ENCODE measurements around the gene WBP2. TPM values are rescaled to one million over a fixed set of nuclear protein-coding genes. Genes with fewer than 3 reads are reported as not detected.
A peak's percentile ranks its signal among the peaks of the same experiment; 100 is the strongest.

The WBP2 gene
- total and polyA plus RNA-seq, 2 of the 13 experiments (the other 11 are each of a cell fraction or from before 2014, with no cell fraction given), result 29.2 to 29.5 TPM

DNA sequence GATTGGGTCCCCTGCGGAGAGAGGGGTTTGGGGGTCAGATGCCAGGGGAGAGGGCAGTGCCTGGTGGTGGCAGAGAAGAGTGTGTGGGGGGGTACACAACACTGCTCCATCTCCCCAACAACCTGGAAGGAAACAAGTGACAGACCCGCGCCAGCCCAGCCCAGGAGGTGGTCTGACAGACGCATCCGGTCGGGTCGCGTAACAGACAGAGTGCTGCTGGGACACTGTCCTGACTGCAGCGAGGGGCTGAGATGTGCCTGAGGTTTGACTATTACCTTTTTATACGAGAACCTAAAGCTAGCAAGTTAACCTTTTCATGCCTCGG is 27.1 kb downstream of the WBP2 start:
- Histone ChIP-seq H3K9me3 (ENCODE audit: low read length) (no peaks in the 10 kb centered on the region), H3K27me3 (ENCODE audit: control insufficient read depth in 1 of 2, insufficient read depth in 2 of 2, low read length in 2 of 2) (no peaks in the 10 kb centered on the region), H3K4me2 (ENCODE audit: low read depth, low read length) (no peak overlapping the region), H4K20me1 (ENCODE audit: insufficient read depth, low read length) (no peaks in the 10 kb centered on the region), H3K79me2 (ENCODE audit: insufficient read depth, low read length) (no peaks in the 10 kb centered on the region), H3K36me3 (replicated peaks in 1 of 2; ENCODE audit: control insufficient read depth in 1 of 2, insufficient read depth in 2 of 2, low read length in 2 of 2) (peaks cover 15 to 32% of the 10 kb centered on the region in 2 experiments), H3K4me1 (ENCODE audit: insufficient read depth, low read length) (peaks cover 22% of the 10 kb centered on the region), H3K9ac (ENCODE audit: insufficient read depth, low read depth, low read length) (no peak overlapping the region), H3K27ac (ENCODE audit: extremely low read length, insufficient read depth, low read length) (no peak overlapping the region), H3K4me3 (replicated peaks in 1 of 3; ENCODE audit: insufficient read depth in 1 of 3, low read depth in 2 of 3, low read length in 3 of 3) (no peak overlapping the region), H2AFZ (ENCODE audit: low read length) (no peak overlapping the region)
- WGBS (ENCODE audit: low lambda C conversion rate), result 94% methylated on average over 11 of the region's 11 CpGs
- intact Hi-C loops (cut with micrococcal nuclease; ENCODE audit: unreplicated experiment) (loop anchor here (5.0 kb wide), 1 partner anchor 51 kb away; a partner anchor contains a TSS), in situ Hi-C loops (cut with HindIII; ENCODE audit: extremely low pct_ligation_motif_present, low pct_unique_long_range_greater_than_20kb) (no loop called here)
- ATAC-seq (no peak), DNase-seq (ENCODE audit: low spot score) (no peak), FAIRE-seq (no peak)
- POLR2A ChIA-PET, result interaction anchor here (1.5 to 8.0 kb wide), 5 partner anchors 18 to 64 kb away, joined by 6 to 88 read pairs (median 18); partner anchors contain the start of genes GALK1, UNC13D and WBP2
- BruUV-seq (replicated peaks), result no TSS peak
- CTCF ChIA-PET (ENCODE audit: low intra/inter-chr PET ratio, low total read pairs), result interaction anchor here (1.1 kb wide), 1 partner anchor 20 kb away, joined by 6 read pairs; no protein-coding TSS in a partner anchor
- no peak for TF ChIP-seq ZNF788 (CRISPR knock-in tag; IDR thresholded peaks at IDR 0.05; ENCODE audit: borderline replicate concordance)
- TF ChIP-seq, protein P1, sequence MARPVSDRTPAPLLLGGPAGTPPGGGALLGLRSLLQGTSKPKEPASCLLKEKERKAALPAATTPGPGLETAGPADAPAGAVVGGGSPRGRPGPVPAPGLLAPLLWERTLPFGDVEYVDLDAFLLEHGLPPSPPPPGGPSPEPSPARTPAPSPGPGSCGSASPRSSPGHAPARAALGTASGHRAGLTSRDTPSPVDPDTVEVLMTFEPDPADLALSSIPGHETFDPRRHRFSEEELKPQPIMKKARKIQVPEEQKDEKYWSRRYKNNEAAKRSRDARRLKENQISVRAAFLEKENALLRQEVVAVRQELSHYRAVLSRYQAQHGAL (CRISPR knock-in tag; IDR thresholded peaks at IDR 0.05; ENCODE audit: not compliant biosample characterization), result no peak
- 0 out of 2 replicates have a peak, but pooled peaks have one; percentile 17 for TF ChIP-seq ARNT2 (CRISPR knock-in tag; IDR thresholded peaks at IDR 0.05; ENCODE audit: low read depth)

DNA sequence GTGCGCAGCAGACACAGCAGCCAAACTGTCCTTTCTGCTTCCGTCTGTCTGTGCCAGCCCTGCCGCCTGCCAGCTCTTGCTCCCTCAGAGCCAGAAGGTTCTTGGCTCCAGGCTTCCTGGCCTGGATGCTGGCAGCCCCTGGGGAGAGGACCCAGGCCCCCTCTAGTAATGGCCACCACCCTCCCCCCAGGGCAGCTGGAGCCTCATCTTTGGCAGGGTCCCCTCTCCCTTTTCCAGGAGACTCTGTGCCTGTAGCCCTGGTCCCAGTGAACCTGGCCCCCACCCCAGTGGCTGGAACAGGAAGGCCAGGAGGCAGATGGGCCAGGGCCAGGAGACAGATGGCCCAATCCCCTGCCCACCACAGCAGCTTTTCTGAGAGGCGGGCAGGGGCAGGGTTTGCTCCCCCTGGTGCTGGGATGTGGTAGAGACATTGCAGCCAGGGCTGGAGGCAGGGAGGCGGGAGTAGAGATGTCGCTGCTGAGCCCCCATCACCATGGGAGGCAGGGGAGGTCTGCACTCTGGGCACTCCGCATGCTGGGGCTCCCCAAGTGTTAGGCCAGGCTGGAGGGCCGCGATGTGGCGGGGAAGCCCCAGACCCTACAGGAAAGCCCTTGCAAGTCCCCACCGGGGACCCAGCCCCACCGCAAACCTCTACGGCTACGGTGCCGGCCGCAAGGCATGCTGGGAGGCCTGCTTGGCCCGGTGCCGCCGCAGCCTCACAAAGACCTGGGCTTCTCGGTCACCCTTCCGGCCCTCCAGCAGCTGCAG is 27.6 kb downstream of the WBP2 start:
- peak; percentile 50 for DNase-seq (ENCODE audit: low spot score)
- Histone ChIP-seq H3K4me1 (ENCODE audit: insufficient read depth, low read length) (peaks cover 22% of the 10 kb centered on the region), H3K79me2 (ENCODE audit: insufficient read depth, low read length) (no peaks in the 10 kb centered on the region), H3K9me3 (ENCODE audit: low read length) (no peaks in the 10 kb centered on the region), H3K27me3 (ENCODE audit: control insufficient read depth in 1 of 2, insufficient read depth in 2 of 2, low read length in 2 of 2) (no peaks in the 10 kb centered on the region), H3K36me3 (replicated peaks in 1 of 2; ENCODE audit: control insufficient read depth in 1 of 2, insufficient read depth in 2 of 2, low read length in 2 of 2) (peaks cover 19 to 38% of the 10 kb centered on the region in 2 experiments), H3K27ac (ENCODE audit: extremely low read length, insufficient read depth, low read length) (peak overlapping the region; percentile 61), H3K4me2 (ENCODE audit: low read depth, low read length) (peak overlapping the region; percentile 18), H3K4me3 (replicated peaks in 1 of 3; ENCODE audit: insufficient read depth in 1 of 3, low read depth in 2 of 3, low read length in 3 of 3) (no peak overlapping the region), H4K20me1 (ENCODE audit: insufficient read depth, low read length) (no peaks in the 10 kb centered on the region), H3K9ac (ENCODE audit: insufficient read depth, low read depth, low read length) (peak overlapping the region; percentile 21; the same call in 1 of the 2 replicates), H2AFZ (ENCODE audit: low read length) (no peak overlapping the region)
- 87% methylated on average over 17 of the region's 21 CpGs for WGBS (ENCODE audit: low lambda C conversion rate)
- no TSS peak for BruUV-seq (replicated peaks)
- intact Hi-C loops (cut with micrococcal nuclease; ENCODE audit: unreplicated experiment), result loop anchor here (5.0 kb wide), 1 partner anchor 50 kb away; a partner anchor contains a TSS
- ATAC-seq, result peak; percentile 73
- CTCF ChIA-PET (ENCODE audit: low intra/inter-chr PET ratio, low total read pairs), result interaction anchor here (1.1 to 1.2 kb wide), 2 partner anchors 20 to 74 kb away, joined by 3 to 6 read pairs; no protein-coding TSS in a partner anchor
- POLR2A ChIA-PET, result interaction anchor here (0.9 to 8.0 kb wide), 11 partner anchors 8 to 63 kb away, joined by 3 to 88 read pairs (median 6); partner anchors contain the start of genes GALK1, UNC13D, UNK and WBP2
- peak; percentile 53 for FAIRE-seq
- in situ Hi-C loops (cut with HindIII; ENCODE audit: extremely low pct_ligation_motif_present, low pct_unique_long_range_greater_than_20kb), result no loop called here
- TF ChIP-seq HDAC1 (CRISPR knock-in tag; IDR thresholded peaks at IDR 0.05) (0 out of 2 replicates have a peak, but pooled peaks have one; percentile 33), SMC3 (IDR thresholded peaks at IDR 0.05; ENCODE audit: low read length) (peak; percentile 49), ELF4 (CRISPR knock-in tag; IDR thresholded peaks at IDR 0.05; ENCODE audit: borderline replicate concordance) (no peak), JUNB (CRISPR knock-in tag; IDR thresholded peaks at IDR 0.05; ENCODE audit: borderline replicate concordance) (no peak), ZNF329 (CRISPR knock-in tag; IDR thresholded peaks at IDR 0.05; ENCODE audit: low read depth) (no peak), SNAPC2 (CRISPR knock-in tag; IDR thresholded peaks at IDR 0.05) (no peak), ERF (CRISPR knock-in tag; IDR thresholded peaks at IDR 0.05) (no peak)
- TF ChIP-seq, protein P2, sequence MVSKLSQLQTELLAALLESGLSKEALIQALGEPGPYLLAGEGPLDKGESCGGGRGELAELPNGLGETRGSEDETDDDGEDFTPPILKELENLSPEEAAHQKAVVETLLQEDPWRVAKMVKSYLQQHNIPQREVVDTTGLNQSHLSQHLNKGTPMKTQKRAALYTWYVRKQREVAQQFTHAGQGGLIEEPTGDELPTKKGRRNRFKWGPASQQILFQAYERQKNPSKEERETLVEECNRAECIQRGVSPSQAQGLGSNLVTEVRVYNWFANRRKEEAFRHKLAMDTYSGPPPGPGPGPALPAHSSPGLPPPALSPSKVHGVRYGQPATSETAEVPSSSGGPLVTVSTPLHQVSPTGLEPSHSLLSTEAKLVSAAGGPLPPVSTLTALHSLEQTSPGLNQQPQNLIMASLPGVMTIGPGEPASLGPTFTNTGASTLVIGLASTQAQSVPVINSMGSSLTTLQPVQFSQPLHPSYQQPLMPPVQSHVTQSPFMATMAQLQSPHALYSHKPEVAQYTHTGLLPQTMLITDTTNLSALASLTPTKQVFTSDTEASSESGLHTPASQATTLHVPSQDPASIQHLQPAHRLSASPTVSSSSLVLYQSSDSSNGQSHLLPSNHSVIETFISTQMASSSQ (IDR thresholded peaks at IDR 0.05; ENCODE audit: low read depth), result no peak
- TF ChIP-seq, protein P2 (CRISPR knock-in tag; IDR thresholded peaks at IDR 0.05; ENCODE audit: borderline replicate concordance), result no peak

Measured in HepG2 (cell line).